Measurements from ENCODE around the gene TOMM40.

DNA sequence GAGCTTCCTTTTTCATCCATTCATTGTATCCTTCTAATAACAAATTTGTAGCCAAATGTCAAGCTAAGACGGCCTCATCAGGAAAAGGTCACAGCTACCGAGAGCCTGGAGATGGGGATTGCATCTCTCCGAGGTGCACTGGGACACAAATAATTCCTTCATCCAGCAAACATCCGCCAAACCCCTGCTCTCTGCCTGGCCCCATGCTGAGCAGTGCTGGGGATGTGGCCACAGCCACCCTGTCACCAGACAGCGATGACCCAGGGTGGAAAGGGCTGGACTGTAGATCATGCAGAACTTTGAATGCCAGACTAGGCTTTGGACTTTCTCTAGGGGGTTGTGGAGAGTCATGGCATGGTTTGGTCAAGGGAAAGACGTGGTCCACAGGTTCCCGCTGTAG is 1.9 kb downstream of the TOMM40 start:
- TF ChIP-seq, protein P1, sequence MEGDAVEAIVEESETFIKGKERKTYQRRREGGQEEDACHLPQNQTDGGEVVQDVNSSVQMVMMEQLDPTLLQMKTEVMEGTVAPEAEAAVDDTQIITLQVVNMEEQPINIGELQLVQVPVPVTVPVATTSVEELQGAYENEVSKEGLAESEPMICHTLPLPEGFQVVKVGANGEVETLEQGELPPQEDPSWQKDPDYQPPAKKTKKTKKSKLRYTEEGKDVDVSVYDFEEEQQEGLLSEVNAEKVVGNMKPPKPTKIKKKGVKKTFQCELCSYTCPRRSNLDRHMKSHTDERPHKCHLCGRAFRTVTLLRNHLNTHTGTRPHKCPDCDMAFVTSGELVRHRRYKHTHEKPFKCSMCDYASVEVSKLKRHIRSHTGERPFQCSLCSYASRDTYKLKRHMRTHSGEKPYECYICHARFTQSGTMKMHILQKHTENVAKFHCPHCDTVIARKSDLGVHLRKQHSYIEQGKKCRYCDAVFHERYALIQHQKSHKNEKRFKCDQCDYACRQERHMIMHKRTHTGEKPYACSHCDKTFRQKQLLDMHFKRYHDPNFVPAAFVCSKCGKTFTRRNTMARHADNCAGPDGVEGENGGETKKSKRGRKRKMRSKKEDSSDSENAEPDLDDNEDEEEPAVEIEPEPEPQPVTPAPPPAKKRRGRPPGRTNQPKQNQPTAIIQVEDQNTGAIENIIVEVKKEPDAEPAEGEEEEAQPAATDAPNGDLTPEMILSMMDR (IDR thresholded peaks at IDR 0.05; ENCODE audit: insufficient read depth, low read depth, low read length), result no peak
- no peak for TF ChIP-seq EZH2 (IDR thresholded peaks at IDR 0.05; ENCODE audit: insufficient read depth, low read length)

Data from astrocyte (in vitro differentiated cells and primary cell).